Measurements from ENCODE around the gene PGBD2.
"Not testable (repeated sequence)": the region's sequence is repeated elsewhere in the genome, so short reads cannot be mapped to it uniquely, and the experiment has no call there.

- not testable (repeated sequence) for TF ChIP-seq POLR2A (IDR thresholded peaks at IDR 0.05)
- TF ChIP-seq, protein P1, sequence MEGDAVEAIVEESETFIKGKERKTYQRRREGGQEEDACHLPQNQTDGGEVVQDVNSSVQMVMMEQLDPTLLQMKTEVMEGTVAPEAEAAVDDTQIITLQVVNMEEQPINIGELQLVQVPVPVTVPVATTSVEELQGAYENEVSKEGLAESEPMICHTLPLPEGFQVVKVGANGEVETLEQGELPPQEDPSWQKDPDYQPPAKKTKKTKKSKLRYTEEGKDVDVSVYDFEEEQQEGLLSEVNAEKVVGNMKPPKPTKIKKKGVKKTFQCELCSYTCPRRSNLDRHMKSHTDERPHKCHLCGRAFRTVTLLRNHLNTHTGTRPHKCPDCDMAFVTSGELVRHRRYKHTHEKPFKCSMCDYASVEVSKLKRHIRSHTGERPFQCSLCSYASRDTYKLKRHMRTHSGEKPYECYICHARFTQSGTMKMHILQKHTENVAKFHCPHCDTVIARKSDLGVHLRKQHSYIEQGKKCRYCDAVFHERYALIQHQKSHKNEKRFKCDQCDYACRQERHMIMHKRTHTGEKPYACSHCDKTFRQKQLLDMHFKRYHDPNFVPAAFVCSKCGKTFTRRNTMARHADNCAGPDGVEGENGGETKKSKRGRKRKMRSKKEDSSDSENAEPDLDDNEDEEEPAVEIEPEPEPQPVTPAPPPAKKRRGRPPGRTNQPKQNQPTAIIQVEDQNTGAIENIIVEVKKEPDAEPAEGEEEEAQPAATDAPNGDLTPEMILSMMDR (IDR thresholded peaks at IDR 0.05) = not testable (repeated sequence)
Measured at GRCh38 chr1:248882427-248882826, 23.6 kb upstream of the PGBD2 start.

Measured in uterus (tissue), 2 donors.